ENCODE measurements around the gene SLC16A9.
"Not testable (repeated sequence)": the region's sequence is repeated elsewhere in the genome, so short reads cannot be mapped to it uniquely, and the experiment has no call there.

DNA sequence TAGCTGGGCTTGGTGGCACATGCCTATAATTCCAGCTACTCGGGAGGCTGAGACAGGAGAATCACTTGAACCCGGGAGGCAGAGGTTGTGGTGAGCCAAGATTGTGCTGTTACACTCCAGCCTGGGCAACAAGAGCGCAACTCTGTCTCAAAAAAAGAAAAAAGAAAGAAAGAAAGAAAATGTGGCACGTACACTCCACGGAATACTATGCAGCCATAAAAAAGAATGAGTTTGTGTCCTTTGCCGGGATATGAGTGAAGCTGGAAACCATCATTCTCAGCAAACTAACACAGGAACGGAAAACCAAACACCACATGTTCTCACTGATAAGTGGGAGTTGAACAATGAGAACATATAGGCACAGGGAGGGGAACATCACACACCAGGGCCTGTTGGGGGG lies 46.4 kb downstream of the SLC16A9 start:
- TF ChIP-seq, protein P1, sequence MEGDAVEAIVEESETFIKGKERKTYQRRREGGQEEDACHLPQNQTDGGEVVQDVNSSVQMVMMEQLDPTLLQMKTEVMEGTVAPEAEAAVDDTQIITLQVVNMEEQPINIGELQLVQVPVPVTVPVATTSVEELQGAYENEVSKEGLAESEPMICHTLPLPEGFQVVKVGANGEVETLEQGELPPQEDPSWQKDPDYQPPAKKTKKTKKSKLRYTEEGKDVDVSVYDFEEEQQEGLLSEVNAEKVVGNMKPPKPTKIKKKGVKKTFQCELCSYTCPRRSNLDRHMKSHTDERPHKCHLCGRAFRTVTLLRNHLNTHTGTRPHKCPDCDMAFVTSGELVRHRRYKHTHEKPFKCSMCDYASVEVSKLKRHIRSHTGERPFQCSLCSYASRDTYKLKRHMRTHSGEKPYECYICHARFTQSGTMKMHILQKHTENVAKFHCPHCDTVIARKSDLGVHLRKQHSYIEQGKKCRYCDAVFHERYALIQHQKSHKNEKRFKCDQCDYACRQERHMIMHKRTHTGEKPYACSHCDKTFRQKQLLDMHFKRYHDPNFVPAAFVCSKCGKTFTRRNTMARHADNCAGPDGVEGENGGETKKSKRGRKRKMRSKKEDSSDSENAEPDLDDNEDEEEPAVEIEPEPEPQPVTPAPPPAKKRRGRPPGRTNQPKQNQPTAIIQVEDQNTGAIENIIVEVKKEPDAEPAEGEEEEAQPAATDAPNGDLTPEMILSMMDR (IDR thresholded peaks at IDR 0.05), result not testable (repeated sequence)
- not testable (repeated sequence) for TF ChIP-seq POLR2A (IDR thresholded peaks at IDR 0.05)

Data from thyroid gland (tissue), 4 donors.